Adrenal gland (tissue), 5 donors: Measurements from ENCODE around the gene NCOA1.

ENCODE experiments used
- CTCF ChIP-seq, 6 experiments: fragments of 450-650 bp in 4 of 6; fragments of 200-600 bp in 2 of 6; sonication (generic) in 1 of 6; IDR thresholded peaks; 1 replicate in 5 of 6; 2 replicates in 1 of 6; pipeline versions ENCODE4 v1.5.1 to v1.8.0; 2016 to 2021; ENCODE audit warnings: antibody characterized with exemption in 6 of 6, mild to moderate bottlenecking in 2 of 6, moderate library complexity in 1 of 6
- POLR2A ChIP-seq, 2 donors: fragments of 450-650 bp; IDR thresholded peaks; one replicate each; pipeline ENCODE4 v1.6.1; 2017; ENCODE audit warnings: antibody characterized with exemption in 2 of 2, mild to moderate bottlenecking in 2 of 2, moderate library complexity in 1 of 2
- donor health status: DM: no; HTN: no; CAD: no.

GRCh38 chr2:24774373-24774772 lies 283.3 kb downstream of the NCOA1 start:
- no peak for TF ChIP-seq CTCF (IDR thresholded peaks at IDR 0.05)
- no peak for TF ChIP-seq POLR2A (IDR thresholded peaks at IDR 0.05)
